Panc1 (cell line): Measurements from ENCODE around the gene VSNL1.

Source experiments
- POLR2AphosphoS5 ChIP-seq: IDR thresholded peaks from 2 replicates; pipeline ENCODE4 v1.6.1; 2012; ENCODE audit warnings: mild to moderate bottlenecking, low read depth, low read length, moderate library complexity
- REST ChIP-seq, 2 experiments: IDR thresholded peaks; 2 replicates each; pipeline ENCODE4 v1.6.1; 2011 to 2012; ENCODE audit warnings: low read depth in 2 of 2, control low read depth in 1 of 2, low read length in 1 of 2, mild to moderate bottlenecking in 1 of 2, moderate library complexity in 1 of 2; ENCODE audit not compliant: insufficient read depth in 1 of 2
- TF ChIP-seq, protein P1 (sequence below): fragments of 450-650 bp; IDR thresholded peaks from 2 replicates; pipeline ENCODE4 v1.5.1; 2017; ENCODE audit warnings: mild to moderate bottlenecking

- TF ChIP-seq, protein P1, sequence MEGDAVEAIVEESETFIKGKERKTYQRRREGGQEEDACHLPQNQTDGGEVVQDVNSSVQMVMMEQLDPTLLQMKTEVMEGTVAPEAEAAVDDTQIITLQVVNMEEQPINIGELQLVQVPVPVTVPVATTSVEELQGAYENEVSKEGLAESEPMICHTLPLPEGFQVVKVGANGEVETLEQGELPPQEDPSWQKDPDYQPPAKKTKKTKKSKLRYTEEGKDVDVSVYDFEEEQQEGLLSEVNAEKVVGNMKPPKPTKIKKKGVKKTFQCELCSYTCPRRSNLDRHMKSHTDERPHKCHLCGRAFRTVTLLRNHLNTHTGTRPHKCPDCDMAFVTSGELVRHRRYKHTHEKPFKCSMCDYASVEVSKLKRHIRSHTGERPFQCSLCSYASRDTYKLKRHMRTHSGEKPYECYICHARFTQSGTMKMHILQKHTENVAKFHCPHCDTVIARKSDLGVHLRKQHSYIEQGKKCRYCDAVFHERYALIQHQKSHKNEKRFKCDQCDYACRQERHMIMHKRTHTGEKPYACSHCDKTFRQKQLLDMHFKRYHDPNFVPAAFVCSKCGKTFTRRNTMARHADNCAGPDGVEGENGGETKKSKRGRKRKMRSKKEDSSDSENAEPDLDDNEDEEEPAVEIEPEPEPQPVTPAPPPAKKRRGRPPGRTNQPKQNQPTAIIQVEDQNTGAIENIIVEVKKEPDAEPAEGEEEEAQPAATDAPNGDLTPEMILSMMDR = no peak
- TF ChIP-seq POLR2AphosphoS5 (no peak), REST (IDR thresholded peaks at IDR 0.05; ENCODE audit: insufficient read depth in 1 of 2, low read depth in 2 of 2, low read length in 1 of 2) (no peak)
Measured at GRCh38 chr2:17543131-17543660, 2.7 kb downstream of the VSNL1 start.
